IMR-90 (cell line): ENCODE measurements around the gene TMA7. TPM values are rescaled to one million over a fixed set of nuclear protein-coding genes. Genes with fewer than 3 reads are reported as not detected.

Source experiments
- polyA plus RNA-seq, 3 experiments: library from polyadenylated mRNA; depleted of rRNA; stranded (reverse); fragments of >200 nt; gene quantifications; 2 replicates each; pipeline ENCODE4 v1.2.3, GENCODE V29; 2012; ENCODE audit warnings: low replicate concordance in 1 of 3
- total RNA-seq: library from RNA; depleted of rRNA; stranded (reverse); fragments of >200 nt; gene quantifications from 2 replicates; pipeline ENCODE4 v1.2.3, GENCODE V29; 2012
- TF ChIP-seq, protein P1 (sequence below): conservative IDR thresholded peaks from 2 replicates; pipeline ENCODE4 v1.5.1; 2012; ENCODE audit warnings: mild to moderate bottlenecking, low read depth, low read length, improper control_type of control experiment

The TMA7 gene
- total and polyA plus RNA-seq, 2 of the 4 experiments (the other 2 are of a cell fraction) = 81.9 to 240 TPM

- TF ChIP-seq, protein P1, sequence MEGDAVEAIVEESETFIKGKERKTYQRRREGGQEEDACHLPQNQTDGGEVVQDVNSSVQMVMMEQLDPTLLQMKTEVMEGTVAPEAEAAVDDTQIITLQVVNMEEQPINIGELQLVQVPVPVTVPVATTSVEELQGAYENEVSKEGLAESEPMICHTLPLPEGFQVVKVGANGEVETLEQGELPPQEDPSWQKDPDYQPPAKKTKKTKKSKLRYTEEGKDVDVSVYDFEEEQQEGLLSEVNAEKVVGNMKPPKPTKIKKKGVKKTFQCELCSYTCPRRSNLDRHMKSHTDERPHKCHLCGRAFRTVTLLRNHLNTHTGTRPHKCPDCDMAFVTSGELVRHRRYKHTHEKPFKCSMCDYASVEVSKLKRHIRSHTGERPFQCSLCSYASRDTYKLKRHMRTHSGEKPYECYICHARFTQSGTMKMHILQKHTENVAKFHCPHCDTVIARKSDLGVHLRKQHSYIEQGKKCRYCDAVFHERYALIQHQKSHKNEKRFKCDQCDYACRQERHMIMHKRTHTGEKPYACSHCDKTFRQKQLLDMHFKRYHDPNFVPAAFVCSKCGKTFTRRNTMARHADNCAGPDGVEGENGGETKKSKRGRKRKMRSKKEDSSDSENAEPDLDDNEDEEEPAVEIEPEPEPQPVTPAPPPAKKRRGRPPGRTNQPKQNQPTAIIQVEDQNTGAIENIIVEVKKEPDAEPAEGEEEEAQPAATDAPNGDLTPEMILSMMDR = peak; percentile 85
Observed at GRCh38 chr3:48465531-48466378, 25.7 kb downstream of the TMA7 start (continued).
